GM23248 (cell line): ENCODE data around the gene PTPRT. TPM values are rescaled to one million over a fixed set of nuclear protein-coding genes. Genes with fewer than 3 reads are reported as not detected.

Source experiments
- DNase-seq: peaks from one replicate; pipeline ENCODE4 v3.0.0-alpha.2; 2015
- H2AFZ ChIP-seq: fragments of 200-600 bp; sonication (generic); 2 replicates; pipeline ENCODE4 v1.6.1; 2016; ENCODE audit warnings: antibody characterized with exemption
- H3F3A ChIP-seq: fragments of 200-600 bp; sonication (generic); 2 replicates; pipeline ENCODE4 v1.6.1; 2016; ENCODE audit warnings: mild to moderate bottlenecking, antibody characterized with exemption, mixed run types; ENCODE audit not compliant: insufficient read depth
- H3K27ac ChIP-seq: fragments of 200-600 bp; sonication (generic); 2 replicates; pipeline ENCODE4 v1.5.1; 2016; ENCODE audit warnings: mild to moderate bottlenecking
- H3K27me3 ChIP-seq: fragments of 200-600 bp; sonication (generic); replicated peaks from 2 replicates; pipeline ENCODE4 v1.6.1; 2016; ENCODE audit warnings: mild to moderate bottlenecking; ENCODE audit not compliant: insufficient read depth
- H3K36me3 ChIP-seq: fragments of 200-600 bp; sonication (generic); 2 replicates; pipeline ENCODE4 v1.6.1; 2016; ENCODE audit warnings: low read depth, mild to moderate bottlenecking
- H3K4me1 ChIP-seq: fragments of 200-600 bp; sonication (generic); 2 replicates; pipeline ENCODE4 v1.6.1; 2016; ENCODE audit warnings: mild to moderate bottlenecking; ENCODE audit not compliant: insufficient read depth
- H3K4me2 ChIP-seq: fragments of 200-600 bp; sonication (generic); one replicate; pipeline ENCODE4 v1.6.1; 2016; ENCODE audit warnings: mild to moderate bottlenecking; ENCODE audit not compliant: unreplicated experiment
- H3K4me3 ChIP-seq: fragments of 200-600 bp; sonication (generic); 2 replicates; pipeline ENCODE4 v1.5.1; 2016; ENCODE audit warnings: mild to moderate bottlenecking
- H3K79me2 ChIP-seq: fragments of 200-600 bp; sonication (generic); 2 replicates; pipeline ENCODE4 v1.6.1; 2016; ENCODE audit warnings: mild to moderate bottlenecking; ENCODE audit not compliant: insufficient read depth
- H3K9ac ChIP-seq: fragments of 200-600 bp; sonication (generic); 2 replicates; pipeline ENCODE4 v1.6.1; 2016; ENCODE audit warnings: mild to moderate bottlenecking
- H3K9me2 ChIP-seq: fragments of 200-600 bp; sonication (generic); 2 replicates; pipeline ENCODE4 v1.6.1; 2016; ENCODE audit warnings: mixed run types, mild to moderate bottlenecking, moderate library complexity; ENCODE audit not compliant: insufficient read depth
- H3K9me3 ChIP-seq: fragments of 200-600 bp; sonication (generic); one replicate; pipeline ENCODE4 v1.6.1; 2017; ENCODE audit warnings: low read depth
- H4K20me1 ChIP-seq: fragments of 200-600 bp; sonication (generic); 2 replicates; pipeline ENCODE4 v1.6.0; 2016; ENCODE audit not compliant: insufficient read depth
- EZH2 ChIP-seq: fragments of 200-600 bp; sonication (generic); IDR thresholded peaks from 2 replicates; pipeline ENCODE4 v1.6.1; 2018; ENCODE audit warnings: antibody characterized with exemption, mild to moderate bottlenecking; ENCODE audit not compliant: insufficient read depth, poor library complexity, severe bottlenecking
- EZH2phosphoT487 ChIP-seq: fragments of 200-600 bp; sonication (generic); IDR thresholded peaks from 2 replicates; pipeline ENCODE4 v1.6.1; 2018; ENCODE audit warnings: antibody characterized with exemption, moderate library complexity, mild to moderate bottlenecking, low read depth; ENCODE audit not compliant: insufficient read depth
- WGBS, 2 experiments: methylation state at CpG; one replicate each; pipeline ENCODE4 v1.1.6; 2015 to 2017; ENCODE audit warnings: low lambda C conversion rate in 2 of 2, low coverage in 1 of 2; ENCODE audit errors: missing lambda C conversion rate in 2 of 2; 5-methylcytosine and 5-hydroxymethylcytosine counted together
- in situ Hi-C: fragments of 300-500 bp; cut with MboI; formaldehyde crosslinking; loops from 2 replicates; pipeline ENCODE4 v1.15.0; 2020
- polyA plus RNA-seq: library from polyadenylated mRNA; unstranded; fragments of >200 nt; fragmentation: Nextera tagmentation; extraction: Ambion mirVana; gene quantifications from 2 replicates; pipeline ENCODE4 v1.2.1, GENCODE V29; 2016
- total RNA-seq: library from RNA; depleted of rRNA; stranded (reverse); fragments of >200 nt; shearing (Covaris generic); gene quantifications from 2 replicates; pipeline ENCODE4 v1.2.3, GENCODE V29; 2014

The PTPRT gene
- total and polyA plus RNA-seq, 2 experiments from 2014 or later = not detected

- Histone ChIP-seq H3K4me1 (no peaks in the 10 kb centered on the region), H3K9me2 (no peaks in the 10 kb centered on the region), H3K27ac (no peak overlapping the region), H4K20me1 (no peaks in the 10 kb centered on the region), H3K4me3 (no peak overlapping the region), H3F3A (no peaks in the 10 kb centered on the region), H3K9me3 (no peaks in the 10 kb centered on the region), H3K36me3 (no peaks in the 10 kb centered on the region), H3K4me2 (no peak overlapping the region), H2AFZ (no peak overlapping the region), H3K9ac (no peak overlapping the region), H3K79me2 (no peaks in the 10 kb centered on the region), H3K27me3 (no peaks in the 10 kb centered on the region)
- DNase-seq = no peak
- TF ChIP-seq EZH2phosphoT487 = no peak
- no peak for TF ChIP-seq EZH2
- in situ Hi-C loops = no loop called here
- 52 to 54% methylated on average over 4 of the region's 4 CpGs for WGBS, 2 experiments
Observed at GRCh38 chr20:42530191-42530590, 659.5 kb downstream of the PTPRT start.

GRCh38 chr20:42524058-42524457 lies 665.6 kb downstream of the PTPRT start:
- Histone ChIP-seq H3K79me2 (no peaks in the 10 kb centered on the region), H3K4me2 (no peak overlapping the region)
- in situ Hi-C loops = no loop called here

GRCh38 chr20:42516692-42517091 lies 673.0 kb downstream of the PTPRT start:
- Histone ChIP-seq H3K9ac (no peak overlapping the region), H3K4me3 (no peak overlapping the region), H3K79me2 (no peaks in the 10 kb centered on the region), H3K27me3 (no peaks in the 10 kb centered on the region), H3K9me2 (no peaks in the 10 kb centered on the region), H3K36me3 (no peaks in the 10 kb centered on the region), H3K27ac (no peak overlapping the region), H3K4me1 (no peaks in the 10 kb centered on the region), H3K9me3 (no peaks in the 10 kb centered on the region), H4K20me1 (no peaks in the 10 kb centered on the region), H3F3A (no peaks in the 10 kb centered on the region), H2AFZ (no peak overlapping the region), H3K4me2 (no peak overlapping the region)
- WGBS, 2 experiments = 11 to 13% methylated on average over 3 of the region's 3 CpGs
- in situ Hi-C loops = no loop called here
- DNase-seq = no peak
- TF ChIP-seq EZH2 (no peak), EZH2phosphoT487 (no peak)

More at GRCh38 chr20:42524058-42524457, 665.6 kb downstream of the PTPRT start:
- no peak for TF ChIP-seq EZH2phosphoT487
- TF ChIP-seq EZH2 = no peak
- Histone ChIP-seq H3K9ac (no peak overlapping the region), H3K9me3 (no peaks in the 10 kb centered on the region), H2AFZ (no peak overlapping the region), H3K36me3 (no peaks in the 10 kb centered on the region), H3K4me3 (no peak overlapping the region), H3F3A (no peaks in the 10 kb centered on the region), H3K27me3 (no peaks in the 10 kb centered on the region), H4K20me1 (no peaks in the 10 kb centered on the region), H3K9me2 (no peaks in the 10 kb centered on the region), H3K4me1 (no peaks in the 10 kb centered on the region), H3K27ac (no peak overlapping the region)
- no peak for DNase-seq
- 0 to 5% methylated on average over 1 of the region's 1 CpG for WGBS, 2 experiments

GRCh38 chr20:42510686-42511085 lies 679.0 kb downstream of the PTPRT start:
- no peak for DNase-seq
- Histone ChIP-seq H3K9me3 (no peaks in the 10 kb centered on the region), H3K27me3 (no peaks in the 10 kb centered on the region), H3K4me2 (no peak overlapping the region), H3K9ac (no peak overlapping the region), H3K4me1 (no peaks in the 10 kb centered on the region), H2AFZ (no peak overlapping the region), H3K9me2 (no peaks in the 10 kb centered on the region), H3F3A (no peaks in the 10 kb centered on the region), H3K36me3 (no peaks in the 10 kb centered on the region), H3K79me2 (no peaks in the 10 kb centered on the region), H4K20me1 (no peaks in the 10 kb centered on the region), H3K27ac (no peak overlapping the region), H3K4me3 (no peak overlapping the region)
- in situ Hi-C loops = no loop called here
- TF ChIP-seq EZH2phosphoT487 (no peak), EZH2 (no peak)
- 34 to 35% methylated on average over 4 of the region's 4 CpGs for WGBS, 2 experiments

GRCh38 chr20:42507874-42508273 lies 681.8 kb downstream of the PTPRT start:
- TF ChIP-seq EZH2phosphoT487 = no peak
- TF ChIP-seq EZH2 = no peak
- Histone ChIP-seq H3K27ac (no peak overlapping the region), H3K79me2 (no peaks in the 10 kb centered on the region), H3K27me3 (no peaks in the 10 kb centered on the region), H3K9ac (no peak overlapping the region), H3K36me3 (no peaks in the 10 kb centered on the region), H3F3A (no peaks in the 10 kb centered on the region), H3K4me3 (no peak overlapping the region), H3K4me2 (no peak overlapping the region), H3K9me2 (no peaks in the 10 kb centered on the region), H2AFZ (no peak overlapping the region), H4K20me1 (no peaks in the 10 kb centered on the region), H3K4me1 (no peaks in the 10 kb centered on the region), H3K9me3 (no peaks in the 10 kb centered on the region)
- 27 to 30% methylated on average over 3 of the region's 3 CpGs for WGBS, 2 experiments
- in situ Hi-C loops = no loop called here
- no peak for DNase-seq
